Stimulated activated CD8-positive, alpha-beta memory T cell treated with anti-CD3 and anti-CD28 coated beads, Interleukin-2, amount 100 ng/mL, for 48 hours (primary cell): ENCODE measurements around the gene IFFO2.
A peak's percentile ranks its signal among the peaks of the same experiment; 100 is the strongest.
"Not testable (repeated sequence)": the region's sequence is repeated elsewhere in the genome, so short reads cannot be mapped to it uniquely, and the experiment has no call there.

Experiments used
- DNase-seq, 2 donors: peaks; one replicate each; pipeline ENCODE4 v3.0.0-alpha.2; 2020; ENCODE audit warnings: low read depth in 2 of 2

Gene IFFO2

DNA sequence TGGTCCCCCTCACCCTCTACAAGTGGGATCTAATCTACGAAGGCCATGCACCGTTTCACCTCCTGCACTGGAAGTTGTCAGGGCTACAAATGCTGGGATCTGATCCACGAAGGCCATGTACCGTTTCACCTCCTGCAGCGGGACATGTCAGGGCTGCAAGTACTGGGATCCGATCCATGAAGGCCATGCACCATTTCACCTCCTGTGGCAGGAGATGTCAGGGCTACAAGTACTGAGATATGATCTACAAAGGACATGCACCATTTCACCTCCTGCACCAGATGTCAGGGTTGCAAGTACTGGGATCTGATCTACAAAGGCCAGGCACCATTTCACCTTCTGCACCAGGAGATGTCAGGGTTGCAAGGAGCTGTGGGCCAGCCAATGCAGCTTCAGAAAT is 61.2 kb downstream of the IFFO2 start:
- no peak for DNase-seq

DNA sequence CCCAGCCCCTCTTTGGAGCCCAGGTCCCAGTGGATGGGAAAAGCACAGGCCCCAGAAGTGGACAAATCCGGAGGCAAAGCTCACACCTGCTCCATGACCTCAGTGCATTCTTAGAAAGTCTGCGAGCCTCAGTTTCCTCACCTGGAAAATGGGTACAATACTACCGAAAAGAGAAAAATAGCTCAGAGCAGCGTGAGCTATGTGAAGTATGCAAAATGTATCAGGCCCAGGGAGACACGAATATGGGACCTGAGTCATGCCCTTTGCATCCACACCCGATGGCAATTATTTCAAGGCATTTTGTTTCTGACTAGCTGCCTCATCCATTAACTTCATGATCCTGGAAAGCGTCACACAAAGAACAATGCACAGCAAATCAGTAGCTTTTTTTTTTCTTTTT is 63.4 kb downstream of the IFFO2 start:
- DNase-seq = no peak

DNA sequence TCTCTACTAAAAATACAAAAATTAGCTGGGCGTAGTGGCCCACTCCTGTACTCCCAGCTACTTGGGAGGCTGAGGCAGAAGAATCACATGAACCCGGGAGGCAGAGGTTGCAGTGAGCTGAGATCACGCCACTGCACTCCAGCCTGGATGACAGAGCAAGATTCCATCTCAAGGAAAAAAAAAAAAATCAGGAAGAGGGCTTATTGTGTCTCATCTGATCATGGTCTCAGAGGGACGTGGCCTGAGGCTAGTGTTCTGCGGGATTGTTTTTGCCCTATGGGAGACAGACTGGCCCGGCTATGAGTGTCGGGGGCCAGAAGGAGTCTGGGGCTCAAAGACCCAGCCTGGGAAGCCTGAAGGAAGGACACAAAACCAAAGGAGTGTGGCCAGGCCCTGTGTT is 64.6 kb downstream of the IFFO2 start:
- not testable (repeated sequence) for DNase-seq

DNA sequence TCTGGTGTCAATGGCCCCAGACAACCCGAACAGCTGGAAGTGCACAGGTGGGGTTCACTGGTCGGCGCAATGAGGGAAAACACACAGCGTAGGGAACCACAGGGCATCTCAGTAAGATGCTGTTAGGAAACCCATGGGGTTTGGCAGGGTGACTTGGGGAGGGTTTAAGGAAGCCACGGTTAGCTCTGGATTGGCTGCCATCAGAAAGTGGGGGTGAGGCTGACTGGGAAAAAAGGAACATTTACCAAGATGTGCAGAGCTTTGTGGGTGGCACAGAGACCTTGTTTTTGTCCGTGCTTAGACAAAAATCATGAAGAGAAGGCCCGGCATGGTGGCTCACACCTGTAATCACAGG is 65.1 kb downstream of the IFFO2 start:
- DNase-seq = no peak

DNA sequence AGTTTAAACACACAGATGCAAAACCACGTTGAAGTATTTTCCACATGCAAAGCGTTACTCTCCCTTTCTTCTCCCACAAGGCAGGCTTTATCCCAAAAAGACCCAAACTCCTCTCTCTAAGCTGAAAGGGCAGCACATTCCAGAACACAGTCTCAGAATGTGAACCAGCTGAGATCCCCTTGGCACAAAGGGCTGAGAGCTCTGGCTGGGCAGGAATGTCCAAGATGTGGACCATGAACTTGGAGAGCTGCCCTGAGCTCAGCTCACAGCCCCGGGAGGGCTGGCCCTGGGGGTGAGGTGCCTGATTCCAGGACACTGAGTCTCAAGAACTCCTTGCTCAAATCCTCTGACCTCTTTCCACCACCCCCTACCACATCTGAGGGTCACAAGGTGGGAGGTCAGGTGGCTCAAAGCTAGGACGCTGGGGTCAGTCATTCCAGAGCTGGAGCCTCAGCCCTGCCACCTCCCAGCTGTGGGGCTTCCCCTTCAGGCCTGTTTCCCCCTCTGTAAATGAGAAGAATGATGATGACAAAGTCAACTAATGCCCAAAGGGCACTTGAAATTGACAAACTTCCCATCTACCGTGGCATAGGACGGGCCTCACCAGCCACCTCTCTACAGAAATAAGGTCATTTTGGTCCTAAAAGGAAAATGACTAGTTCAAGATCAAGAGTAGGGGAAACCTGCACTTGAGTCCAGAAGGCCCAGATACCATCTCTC is 65.6 kb downstream of the IFFO2 start:
- no peak for DNase-seq

DNA sequence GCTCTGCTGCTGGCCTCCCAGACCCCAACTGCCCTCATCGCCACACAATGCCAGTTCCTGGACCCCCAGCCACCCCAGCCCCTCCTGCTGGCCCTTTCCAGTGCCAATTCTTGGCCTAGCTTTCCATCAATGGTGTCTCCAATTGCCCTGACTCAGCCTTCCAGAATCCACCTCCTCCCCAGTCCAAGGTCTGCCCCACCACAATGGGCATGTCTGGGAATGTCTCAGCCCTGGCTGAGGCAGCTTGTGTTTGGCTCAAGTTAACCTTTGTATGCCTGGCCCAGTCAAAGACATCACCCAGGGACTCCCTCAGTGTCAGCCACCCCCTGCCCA is 70.5 kb downstream of the IFFO2 start:
- DNase-seq = no peak

DNA sequence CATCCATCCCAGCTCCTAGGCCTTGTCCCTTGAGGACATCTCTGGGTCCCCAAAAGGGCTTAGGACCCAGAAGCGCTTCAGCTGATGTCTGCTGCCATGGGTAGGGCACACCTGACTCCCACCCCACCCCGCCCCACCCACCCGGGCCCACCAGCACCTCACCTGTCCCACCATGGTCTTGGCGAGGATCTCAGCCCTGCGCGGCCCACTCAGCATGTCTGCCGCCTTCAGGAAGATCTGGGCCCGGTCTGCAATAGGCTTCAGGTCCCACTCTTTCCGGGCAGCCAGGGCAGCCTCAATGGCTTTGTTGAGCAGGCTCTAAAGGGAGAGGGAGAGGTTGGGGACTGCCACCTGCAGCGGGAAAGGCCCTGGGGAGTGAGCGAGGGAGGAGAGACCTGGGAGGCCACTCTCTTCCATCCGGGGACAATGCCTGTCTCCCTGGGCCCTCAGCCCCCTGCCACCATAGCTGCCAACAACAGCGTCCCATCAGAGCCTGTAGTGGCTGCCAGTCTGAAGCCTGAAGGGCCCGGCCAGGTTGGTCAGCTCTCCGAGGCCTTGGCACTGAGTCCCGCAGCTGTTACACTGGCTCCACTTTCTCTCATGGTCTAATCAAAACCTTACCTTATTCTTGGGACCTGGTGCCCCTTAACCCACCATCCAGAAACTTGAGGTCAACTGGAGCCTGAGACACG is 71.0 kb downstream of the IFFO2 start:
- DNase-seq = no peak

DNA sequence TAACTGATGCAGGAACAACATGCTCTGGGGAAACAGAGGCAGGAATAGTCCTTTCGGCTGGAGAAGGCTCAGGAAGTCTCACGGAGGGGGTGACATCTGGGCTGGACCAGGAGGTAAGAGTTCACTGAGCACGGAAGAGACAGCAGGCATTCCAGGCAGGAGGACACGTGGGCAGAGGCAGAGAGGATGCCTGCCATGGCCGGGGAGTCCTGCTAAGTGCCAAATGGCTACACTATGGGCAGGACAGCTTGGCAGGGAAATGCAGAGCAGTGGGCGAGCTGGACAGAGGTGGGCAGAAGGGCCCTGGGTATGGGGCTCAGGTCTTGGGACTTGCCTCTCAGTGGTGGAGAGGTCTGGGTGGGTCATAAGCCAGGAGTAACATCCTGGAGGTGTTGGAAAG is 71.7 kb downstream of the IFFO2 start:
- no peak for DNase-seq

DNA sequence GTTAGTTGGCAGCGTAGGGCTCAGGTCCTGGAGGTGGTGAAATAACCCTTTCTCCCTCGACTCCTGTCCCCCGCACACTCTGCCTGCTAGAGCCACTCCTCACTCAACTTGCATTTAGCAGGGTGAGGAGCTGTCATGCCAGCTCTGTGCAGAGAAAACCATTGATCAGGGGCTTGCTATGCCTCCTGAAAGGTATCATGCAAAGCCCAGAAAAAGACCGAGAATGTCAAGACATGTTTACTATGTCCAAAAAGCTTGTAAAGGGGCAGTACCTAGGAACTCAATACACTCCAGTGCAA is 72.1 kb downstream of the IFFO2 start:
- no peak for DNase-seq

DNA sequence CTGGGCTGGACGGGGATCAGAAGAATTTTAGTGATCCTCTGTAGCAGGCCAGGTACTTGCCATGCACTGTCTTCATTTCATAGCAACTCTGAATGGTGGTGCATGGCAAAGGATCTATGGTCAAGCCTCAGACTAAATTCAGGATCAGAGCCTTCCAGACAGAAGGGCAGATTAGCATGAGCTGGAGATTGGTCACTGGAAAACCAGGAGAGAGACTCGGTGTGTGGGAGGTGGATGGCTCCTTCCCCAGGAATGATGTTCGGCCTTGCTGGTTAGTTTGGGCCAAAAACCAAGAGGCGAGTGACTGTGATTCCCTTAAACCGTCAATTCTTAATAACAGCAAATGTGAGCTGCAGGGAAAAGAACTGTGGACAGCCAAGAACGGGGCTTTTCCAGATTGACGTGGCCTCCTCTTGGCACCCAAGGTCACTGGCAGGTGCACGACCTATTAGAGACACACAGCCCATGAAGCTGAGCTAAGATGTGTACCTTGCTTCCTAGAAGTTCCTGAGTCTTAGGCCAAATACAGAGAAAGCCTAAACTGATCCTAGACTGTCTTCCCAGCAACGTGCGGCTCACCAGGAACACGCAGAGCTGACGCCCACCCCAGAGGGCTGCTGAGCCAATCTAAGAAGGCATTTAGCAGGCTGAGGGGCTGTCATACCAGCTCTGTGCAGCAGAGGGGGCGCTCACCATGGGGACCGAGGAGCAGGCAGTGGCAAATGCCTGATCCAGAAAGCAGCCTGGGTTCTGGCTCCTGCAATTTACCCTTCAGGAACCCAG is 72.6 kb downstream of the IFFO2 start:
- peak; percentile 52 to 73 for DNase-seq

DNA sequence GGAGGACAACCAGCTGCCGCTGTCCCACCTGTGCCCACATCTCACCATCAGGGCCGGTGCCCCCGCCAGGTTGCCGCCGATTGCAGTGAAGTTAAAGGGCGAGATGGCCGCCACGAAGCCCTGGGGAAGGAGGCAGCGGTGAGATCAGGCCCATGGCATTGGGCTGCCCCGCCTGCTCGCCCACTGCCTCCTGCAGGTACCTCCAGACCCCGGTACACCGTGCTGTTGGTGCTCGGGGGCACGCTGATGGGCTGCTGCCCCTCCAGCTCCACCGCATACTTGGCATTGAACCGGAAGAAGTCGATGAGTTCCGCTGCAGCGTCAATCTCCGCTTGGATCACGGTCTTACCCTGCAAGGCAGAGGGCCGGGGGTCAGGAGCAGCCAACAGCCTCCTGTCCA is 73.4 kb downstream of the IFFO2 start:
- DNase-seq = no peak

DNA sequence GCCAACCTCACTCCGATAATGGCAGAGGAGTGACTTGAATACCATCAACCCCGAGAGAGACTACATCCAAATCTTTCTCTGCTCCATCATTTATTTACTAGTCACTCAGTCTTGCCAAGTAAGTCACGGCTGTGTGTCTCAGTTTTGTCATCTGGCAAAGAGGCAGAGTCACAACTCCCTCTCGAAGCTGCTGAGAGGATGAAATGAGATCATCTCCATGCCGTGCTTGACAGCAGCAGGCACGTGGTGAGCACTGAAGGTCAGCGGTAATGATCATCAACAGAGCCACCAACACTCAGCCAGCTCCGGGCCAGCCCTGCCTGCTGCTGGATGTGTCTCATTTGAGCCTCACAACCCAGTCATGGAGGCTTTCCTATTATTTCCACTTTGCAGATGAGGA is 74.0 kb downstream of the IFFO2 start:
- no peak for DNase-seq

DNA sequence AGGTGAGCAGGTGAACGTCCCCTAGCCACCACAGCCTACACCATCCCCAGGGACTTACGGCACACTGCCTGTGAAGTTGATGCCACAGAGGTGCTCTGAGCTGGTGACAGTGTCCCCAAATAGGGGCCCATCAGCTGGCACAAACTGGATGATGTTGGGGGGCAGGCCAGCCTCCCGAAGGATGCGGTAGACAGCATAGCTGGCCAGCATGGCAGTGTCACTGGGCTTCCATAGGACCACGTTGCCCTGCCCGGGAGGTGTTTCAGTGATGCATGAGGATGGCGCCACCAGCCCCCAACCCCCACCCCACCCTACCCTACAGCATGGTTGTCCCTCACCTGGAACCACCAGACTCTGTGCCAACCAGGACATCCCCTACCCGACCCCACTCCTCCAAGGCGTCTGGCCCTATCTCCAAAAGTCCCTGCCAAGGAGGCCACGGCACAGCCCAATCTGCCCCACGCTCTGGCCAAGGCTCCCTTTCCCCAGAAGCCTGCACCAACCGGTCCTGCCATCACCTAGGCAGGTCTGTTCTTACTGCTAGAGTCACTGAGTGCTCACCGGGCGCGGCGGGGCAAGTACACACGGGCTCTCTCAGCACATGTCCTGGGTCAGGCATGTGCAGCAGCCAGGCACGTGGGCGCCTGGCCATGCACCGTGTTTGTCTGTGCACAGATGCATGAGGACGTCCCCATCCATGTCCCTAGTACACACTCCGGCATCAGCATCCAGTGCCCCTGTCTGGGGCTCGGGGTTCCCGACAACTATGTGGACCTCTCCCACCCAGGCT is 74.6 kb downstream of the IFFO2 start:
- DNase-seq = no peak

DNA sequence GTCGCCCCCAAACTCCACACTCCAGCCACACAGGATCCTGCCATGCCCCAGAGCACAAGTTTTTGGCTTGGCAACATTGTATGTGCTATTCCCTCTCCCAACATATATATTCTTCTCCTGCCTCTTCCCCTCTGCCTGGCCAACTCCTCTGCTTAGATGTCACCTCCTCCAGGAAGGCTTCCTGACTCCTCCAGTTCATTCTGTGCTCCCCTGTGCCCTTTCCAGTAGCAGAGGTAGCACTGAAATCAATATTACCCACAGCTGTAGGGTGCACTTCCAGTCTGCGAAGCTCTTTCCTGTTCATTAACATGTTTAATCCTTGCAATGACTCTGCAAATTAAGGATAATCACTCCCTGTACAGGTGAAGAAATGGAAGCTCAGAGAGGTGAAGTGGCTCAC is 75.3 kb downstream of the IFFO2 start:
- no peak for DNase-seq

DNA sequence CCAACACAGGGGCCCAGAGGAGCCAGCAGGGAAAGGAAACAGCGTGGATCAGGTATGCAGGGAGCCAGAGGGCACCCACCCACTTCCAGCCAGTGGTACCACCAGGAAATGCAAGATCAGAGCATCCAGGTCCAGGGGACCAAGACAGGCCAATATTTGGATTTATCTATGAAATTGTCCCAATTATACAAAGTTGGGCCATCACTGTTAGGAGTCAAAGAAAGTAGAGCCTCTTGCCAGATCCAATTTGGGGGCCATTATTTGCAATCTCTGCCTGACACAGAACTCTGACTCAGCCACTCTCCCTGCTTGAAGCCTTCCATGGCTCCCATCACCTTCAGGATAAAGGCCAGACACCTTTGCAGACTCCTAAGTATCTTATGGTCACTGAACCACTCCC is 75.9 kb downstream of the IFFO2 start:
- DNase-seq = no peak

DNA sequence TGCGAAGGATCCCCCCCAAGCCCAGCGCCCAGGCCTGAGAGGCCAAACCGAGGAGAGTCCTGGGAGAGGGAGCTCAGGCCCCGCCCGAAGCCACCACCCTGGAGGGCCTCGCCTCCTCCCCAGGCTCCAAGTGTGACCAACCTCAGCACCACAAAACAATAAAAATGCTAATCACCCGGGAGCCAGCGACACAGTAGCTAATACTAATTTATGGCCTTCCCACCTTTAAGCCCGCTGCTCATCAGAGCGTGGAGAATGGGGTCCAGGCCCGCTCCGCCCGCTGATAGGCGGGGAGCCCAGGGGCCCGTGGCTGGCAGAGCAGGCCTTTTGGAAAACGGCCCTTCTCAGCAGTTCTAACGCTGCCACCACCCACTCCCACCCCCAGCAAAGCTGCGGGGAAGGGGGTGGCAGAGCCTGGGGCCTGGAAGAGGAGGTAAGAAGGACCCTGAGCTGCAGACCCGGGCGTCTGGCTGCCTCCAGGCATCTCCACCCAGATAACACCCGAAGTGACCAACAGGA is 76.6 kb downstream of the IFFO2 start:
- DNase-seq = no peak

DNA sequence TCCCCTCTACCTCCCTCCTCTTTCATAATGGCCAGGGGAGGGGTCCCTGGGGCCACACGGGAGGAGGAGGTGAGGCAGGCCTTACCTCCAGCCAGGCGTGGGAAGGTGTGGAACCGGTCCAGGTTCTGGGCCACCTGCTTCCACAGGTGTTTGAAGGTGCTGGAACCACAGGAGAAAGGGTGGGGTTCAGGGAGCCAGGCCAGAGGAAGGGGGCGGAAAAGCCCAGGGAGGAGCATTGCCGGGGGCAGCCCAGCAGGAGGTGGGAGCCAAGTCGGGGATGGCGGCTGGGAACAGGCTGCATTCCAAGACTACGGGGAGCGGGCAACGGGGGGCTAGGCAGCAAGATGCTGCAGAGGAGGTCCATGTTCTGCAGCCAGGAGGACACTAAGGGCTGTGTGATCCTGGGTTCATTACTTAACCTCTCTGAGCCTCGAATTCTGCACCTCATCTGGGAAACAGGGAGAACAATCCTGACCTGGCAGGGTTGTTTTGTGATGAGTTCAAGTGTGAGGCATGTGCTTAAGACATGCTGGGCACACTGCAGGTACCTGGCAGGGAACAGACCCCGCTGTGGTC is 77.2 kb downstream of the IFFO2 start:
- no peak for DNase-seq

DNA sequence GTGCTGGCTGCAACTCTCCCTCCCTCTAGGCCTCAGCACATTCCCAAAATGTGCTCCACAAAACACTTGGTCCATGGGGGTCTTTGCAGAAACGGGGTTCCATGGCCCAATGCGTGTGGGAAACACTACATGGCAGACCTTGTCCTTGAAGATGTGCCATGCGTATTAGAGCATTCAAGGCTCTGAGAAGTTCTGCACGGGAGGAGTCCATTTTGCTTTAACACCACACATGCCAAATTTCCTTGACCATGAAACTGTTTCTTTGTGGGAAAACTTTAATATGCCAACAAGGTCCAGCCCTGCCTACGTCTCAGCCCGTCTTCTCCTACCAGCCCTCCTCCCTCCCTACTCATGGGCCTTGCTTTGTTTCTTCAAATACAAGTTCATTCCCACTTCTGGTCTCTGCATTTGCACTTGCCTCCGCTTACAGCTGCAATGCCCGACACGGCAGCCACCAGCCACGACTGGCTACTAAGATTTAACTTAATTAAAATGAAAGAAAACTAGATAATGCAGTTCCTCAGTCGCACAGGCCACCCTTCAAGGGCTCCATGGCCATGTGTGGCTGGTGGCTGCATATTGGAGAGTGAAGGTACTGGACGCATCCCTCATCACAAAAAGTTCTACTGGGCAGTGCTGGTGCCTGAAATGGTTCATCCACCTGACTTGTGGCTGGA is 77.8 kb downstream of the IFFO2 start:
- DNase-seq = no peak

DNA sequence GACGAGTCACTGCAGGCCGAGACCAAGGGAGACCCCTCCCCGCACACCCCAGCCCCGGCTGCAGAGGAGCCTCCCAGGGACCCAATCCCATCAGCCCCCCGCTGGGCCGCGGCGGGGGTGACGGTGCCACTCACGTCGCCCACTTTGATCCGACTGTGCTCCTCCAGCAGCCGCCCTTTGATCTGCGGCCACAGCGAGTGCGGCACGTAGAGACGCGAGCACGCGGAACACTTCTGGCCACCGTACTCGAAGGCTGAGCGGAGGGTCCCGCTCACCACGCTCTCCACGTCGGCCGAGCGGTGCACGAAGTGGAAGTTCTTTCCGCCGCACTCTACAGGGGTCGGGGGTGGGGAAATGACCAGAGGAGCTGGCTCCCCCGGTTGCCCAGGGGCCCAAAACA is 79.2 kb downstream of the IFFO2 start:
- no peak for DNase-seq

DNA sequence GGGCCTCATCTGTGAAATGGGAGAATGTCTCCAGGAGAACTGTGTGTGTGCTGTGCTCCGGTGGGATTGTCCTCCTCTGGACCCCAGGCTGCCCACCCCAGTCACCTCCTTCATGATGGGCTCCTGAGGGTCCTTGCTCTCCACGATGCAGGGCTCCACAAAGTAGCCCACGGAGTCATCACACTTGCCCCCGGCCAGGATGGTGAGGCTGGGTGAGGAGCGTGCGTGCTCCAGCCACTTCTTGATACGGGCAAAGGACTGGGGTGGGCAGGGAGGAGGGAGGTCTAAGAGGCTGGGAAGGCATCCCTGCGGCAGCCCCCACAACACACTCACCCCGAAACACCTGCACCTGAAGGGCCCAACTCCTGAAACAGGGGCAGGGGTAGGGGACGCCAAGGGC is 80.3 kb downstream of the IFFO2 start:
- DNase-seq = no peak

DNA sequence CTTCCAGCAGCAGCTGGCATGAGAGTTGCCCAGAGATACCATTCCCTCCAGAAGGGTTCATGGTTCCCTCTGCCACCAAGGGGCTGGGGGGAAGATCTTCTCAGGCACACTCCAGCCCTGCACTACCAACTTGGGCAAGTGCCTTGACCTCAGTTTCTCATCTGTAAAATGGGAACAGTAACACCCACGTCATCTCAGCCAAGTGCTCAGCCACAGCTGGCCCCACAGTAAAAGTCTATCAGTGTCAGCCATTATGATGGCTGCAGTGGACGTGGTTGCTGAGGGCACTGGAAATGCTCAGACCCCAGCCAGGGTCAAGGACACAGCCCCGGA is 80.7 kb downstream of the IFFO2 start:
- DNase-seq = no peak
